K562 (cell line): ENCODE results near the gene IGFALS. TPM values are rescaled to one million over a fixed set of nuclear protein-coding genes. Genes with fewer than 3 reads are reported as not detected.

Experiments
- EGR1 ChIP-seq: fragments of 450-650 bp; conservative IDR thresholded peaks from 2 replicates; pipeline ENCODE4 v1.6.1; 2017; ENCODE audit warnings: mild to moderate bottlenecking
- FOXK2 ChIP-seq, 2 experiments: fragments of 450-650 bp; IDR thresholded peaks in 1 of 2; conservative IDR thresholded peaks in 1 of 2; 2 replicates each; pipeline ENCODE4 v1.6.1; 2016; ENCODE audit warnings: low read depth in 2 of 2, mild to moderate bottlenecking in 1 of 2
- FOXP1 ChIP-seq: sonication (generic); formaldehyde crosslinking; IDR thresholded peaks from 2 replicates; pipeline ENCODE4 v1.8.0; 2022; ENCODE audit warnings: mild to moderate bottlenecking, missing genetic modification reagents
- FUS ChIP-seq: fragments of 200-400 bp; formaldehyde crosslinking; optimal IDR thresholded peaks from 2 replicates; pipeline ENCODE3; 2017; ENCODE audit warnings: low read depth, low read length
- HMG20A ChIP-seq: fragments of 450-650 bp; formaldehyde crosslinking; conservative IDR thresholded peaks from 2 replicates; pipeline ENCODE4 v1.4.0; 2020; ENCODE audit warnings: mild to moderate bottlenecking, mixed read lengths
- ILF3 ChIP-seq: fragments of 450-650 bp; IDR thresholded peaks from 2 replicates; pipeline ENCODE4 v1.6.1; 2018; ENCODE audit warnings: antibody characterized with exemption, mild to moderate bottlenecking, moderate library complexity, borderline replicate concordance
- KDM4B ChIP-seq, 2 experiments: fragments of 450-650 bp in 1 of 2; sonication (generic) in 1 of 2; IDR thresholded peaks; 2 replicates each; pipeline ENCODE4 v1.6.1; 2016 to 2017; ENCODE audit warnings: borderline replicate concordance in 2 of 2, antibody characterized with exemption in 1 of 2, low read depth in 1 of 2, mild to moderate bottlenecking in 1 of 2
- MCM3 ChIP-seq: fragments of 450-650 bp; IDR thresholded peaks from 2 replicates; pipeline ENCODE4 v1.6.1; 2016
- MECOM ChIP-seq: fragments of 250-450 bp; sonication (Bioruptor Pico); IDR thresholded peaks from 2 replicates; pipeline ENCODE4 v1.8.0; 2022; ENCODE audit warnings: inconsistent platforms
- MTF1 ChIP-seq: fragments of 250-450 bp; sonication (Bioruptor Pico); IDR thresholded peaks from 2 replicates; pipeline ENCODE4 v1.9.0; 2021; ENCODE audit warnings: moderate library complexity, mild to moderate bottlenecking, inconsistent platforms, borderline replicate concordance
- NR2F6 ChIP-seq: fragments of 450-650 bp; formaldehyde crosslinking; IDR thresholded peaks from 2 replicates; pipeline ENCODE4 v1.4.0; 2020; ENCODE audit warnings: mild to moderate bottlenecking
- NUFIP1 ChIP-seq: fragments of 450-650 bp; IDR thresholded peaks from 2 replicates; pipeline ENCODE4 v1.6.1; 2018; ENCODE audit not compliant: partially characterized antibody
- PML ChIP-seq: IDR thresholded peaks from 2 replicates; pipeline ENCODE4 v1.6.1; 2012; ENCODE audit warnings: low read length, inconsistent platforms
- RCOR1 ChIP-seq, 2 experiments: IDR thresholded peaks; 2 replicates each; pipeline ENCODE4 v1.6.1; 2012; ENCODE audit warnings: low read depth in 2 of 2, low read length in 2 of 2, borderline replicate concordance in 1 of 2, improper control_type of control experiment in 1 of 2
- SP2 ChIP-seq: IDR thresholded peaks from 2 replicates; pipeline ENCODE4 v1.6.1; 2011; ENCODE audit warnings: mild to moderate bottlenecking, low read depth, low read length, moderate library complexity; ENCODE audit not compliant: poor library complexity, severe bottlenecking; ENCODE audit errors: extremely low read depth
- SREBF1 ChIP-seq: fragments of 150-350 bp; IDR thresholded peaks from 2 replicates; pipeline ENCODE4 v1.6.1; 2014; ENCODE audit warnings: antibody characterized with exemption, low read depth, low read length, borderline replicate concordance
- TSC22D4 ChIP-seq: fragments of 450-650 bp; IDR thresholded peaks from 2 replicates; pipeline ENCODE4 v1.6.1; 2016; ENCODE audit warnings: missing genetic modification characterization, missing biosample characterization, control low read depth
- ZKSCAN3 ChIP-seq: fragments of 250-450 bp; sonication (Bioruptor Pico); IDR thresholded peaks from 2 replicates; pipeline ENCODE4 v1.4.0; 2020
- ZNF197 ChIP-seq: fragments of 200-800 bp; sonication (Bioruptor generic); IDR thresholded peaks from 2 replicates; pipeline ENCODE4 v1.6.1; 2016; ENCODE audit warnings: low read depth, missing genetic modification characterization, missing compliant biosample characterization
- ZNF217 ChIP-seq: sonication (generic); formaldehyde crosslinking; IDR thresholded peaks from 2 replicates; pipeline ENCODE4 v1.8.0; 2022; ENCODE audit warnings: mild to moderate bottlenecking, missing genetic modification reagents
- polyA plus RNA-seq, 8 experiments: library from polyadenylated mRNA; depleted of rRNA in 4 of 8; stranded (reverse) in 5 of 8; unstranded in 3 of 8; fragments of >200 nt; fragmentation: Nextera tagmentation in 2 of 8; fragmentation: Illumina TruSeq in 1 of 8; extraction: Ambion mirVana in 2 of 8; extraction: Trizol in 1 of 8; gene quantifications; 2 replicates each; pipeline versions ENCODE4 v1.2.1 to v1.2.3, GENCODE V29; 2011 to 2014; ENCODE audit warnings: inconsistent platforms in 1 of 8, missing spikeins in 1 of 8
- total RNA-seq, 7 experiments: library from RNA; depleted of rRNA in 6 of 7; stranded (reverse); fragments of >200 nt in 6 of 7; fragmentation: Illumina TruSeq in 2 of 7; extraction: Trizol in 2 of 7; gene quantifications; 2 replicates each; pipeline versions ENCODE4 v1.2.1 to v1.2.3, GENCODE V29; 2011 to 2021; ENCODE audit warnings: low replicate concordance in 1 of 7
- TF ChIP-seq, protein P1 (sequence below): fragments of 250-450 bp; sonication (Bioruptor Pico); IDR thresholded peaks from 2 replicates; pipeline ENCODE4 v1.4.0; 2020; ENCODE audit warnings: mild to moderate bottlenecking, moderate library complexity
- TF ChIP-seq, protein P2 (sequence below): fragments of 250-450 bp; sonication (Bioruptor Pico); IDR thresholded peaks from 2 replicates; pipeline ENCODE4 v1.4.0; 2020; ENCODE audit warnings: mild to moderate bottlenecking

IGFALS gene
- total and polyA plus RNA-seq, 9 of the 15 experiments (the other 6 are each of a cell fraction or from before 2014, with no cell fraction given): not detected

DNA sequence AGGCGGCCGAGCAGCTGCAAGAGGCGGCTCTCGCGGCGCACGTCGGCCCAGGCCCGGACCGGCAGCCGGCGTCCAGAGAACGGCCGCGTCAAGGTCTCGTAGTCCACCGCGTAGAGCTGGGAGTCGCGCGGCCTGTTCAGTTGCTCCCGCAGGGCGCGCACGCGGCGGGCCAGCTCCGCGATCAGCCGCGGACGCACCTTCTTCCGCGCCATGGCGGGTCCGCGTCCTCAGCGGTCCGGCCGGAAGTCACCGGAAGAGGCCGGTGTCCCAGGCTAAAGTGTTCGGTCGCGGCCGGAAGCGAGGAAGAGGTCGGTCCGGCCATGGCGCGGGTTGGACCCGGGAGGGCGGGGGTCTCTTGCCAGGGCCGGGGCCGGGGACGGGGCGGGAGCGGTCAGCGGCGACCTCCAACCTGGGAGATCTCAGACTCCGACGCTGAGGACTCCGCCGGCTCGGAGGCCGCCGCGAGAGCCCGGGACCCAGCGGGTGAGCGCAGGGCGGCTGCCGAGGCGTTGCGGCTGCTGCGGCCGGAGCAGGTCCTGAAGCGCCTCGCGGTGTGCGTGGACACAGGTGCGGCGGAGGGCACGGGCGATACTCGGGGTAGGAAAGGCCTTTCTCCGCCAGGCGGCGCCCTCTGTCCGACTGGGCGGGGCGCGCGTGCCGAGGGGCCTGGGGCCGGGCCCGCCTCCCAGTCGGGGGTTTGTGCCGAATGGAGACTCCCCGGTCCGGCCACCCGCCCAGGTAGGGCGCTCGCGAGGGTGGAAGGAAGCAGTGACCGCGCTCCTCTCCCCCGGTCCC is 20.4 kb downstream of the IGFALS start, which contains the start of gene MRPS34 (continued):
- 0 out of 2 replicates have a peak, but pooled peaks have one; percentile 41 for TF ChIP-seq FOXP1
- TF ChIP-seq SP2: no peak
- no peak for TF ChIP-seq MCM3
- TF ChIP-seq NR2F6 (CRISPR knock-in tag): peak; percentile 9; the same call in 1 of the 2 replicates
- TF ChIP-seq, protein P1, sequence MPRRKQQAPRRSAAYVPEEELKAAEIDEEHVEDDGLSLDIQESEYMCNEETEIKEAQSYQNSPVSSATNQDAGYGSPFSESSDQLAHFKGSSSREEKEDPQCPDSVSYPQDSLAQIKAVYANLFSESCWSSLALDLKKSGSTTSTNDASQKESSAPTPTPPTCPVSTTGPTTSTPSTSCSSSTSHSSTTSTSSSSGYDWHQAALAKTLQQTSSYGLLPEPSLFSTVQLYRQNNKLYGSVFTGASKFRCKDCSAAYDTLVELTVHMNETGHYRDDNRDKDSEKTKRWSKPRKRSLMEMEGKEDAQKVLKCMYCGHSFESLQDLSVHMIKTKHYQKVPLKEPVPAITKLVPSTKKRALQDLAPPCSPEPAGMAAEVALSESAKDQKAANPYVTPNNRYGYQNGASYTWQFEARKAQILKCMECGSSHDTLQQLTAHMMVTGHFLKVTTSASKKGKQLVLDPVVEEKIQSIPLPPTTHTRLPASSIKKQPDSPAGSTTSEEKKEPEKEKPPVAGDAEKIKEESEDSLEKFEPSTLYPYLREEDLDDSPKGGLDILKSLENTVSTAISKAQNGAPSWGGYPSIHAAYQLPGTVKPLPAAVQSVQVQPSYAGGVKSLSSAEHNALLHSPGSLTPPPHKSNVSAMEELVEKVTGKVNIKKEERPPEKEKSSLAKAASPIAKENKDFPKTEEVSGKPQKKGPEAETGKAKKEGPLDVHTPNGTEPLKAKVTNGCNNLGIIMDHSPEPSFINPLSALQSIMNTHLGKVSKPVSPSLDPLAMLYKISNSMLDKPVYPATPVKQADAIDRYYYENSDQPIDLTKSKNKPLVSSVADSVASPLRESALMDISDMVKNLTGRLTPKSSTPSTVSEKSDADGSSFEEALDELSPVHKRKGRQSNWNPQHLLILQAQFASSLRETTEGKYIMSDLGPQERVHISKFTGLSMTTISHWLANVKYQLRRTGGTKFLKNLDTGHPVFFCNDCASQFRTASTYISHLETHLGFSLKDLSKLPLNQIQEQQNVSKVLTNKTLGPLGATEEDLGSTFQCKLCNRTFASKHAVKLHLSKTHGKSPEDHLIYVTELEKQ (CRISPR knock-in tag): no peak; the same call in 1 of the 2 replicates
- no peak for TF ChIP-seq ZNF197 (CRISPR knock-in tag)
- TF ChIP-seq ILF3: no peak; the same call in 1 of the 2 replicates
- no peak for TF ChIP-seq EGR1
- TF ChIP-seq NUFIP1: no peak
- TF ChIP-seq HMG20A: no peak
- no peak for TF ChIP-seq RCOR1 (IDR thresholded peaks at IDR 0.05; ENCODE audit: borderline replicate concordance in 1 of 2, low read depth in 2 of 2, low read length in 2 of 2)
- TF ChIP-seq KDM4B (IDR thresholded peaks at IDR 0.05; ENCODE audit: borderline replicate concordance in 2 of 2, low read depth in 1 of 2): peak in 1 of 2 experiments; percentile 94; a peak in 2 of 4 replicates
- TF ChIP-seq FOXK2 (conservative IDR thresholded peaks at IDR 0.05 in 1 of 2, IDR thresholded peaks at IDR 0.05 in 1 of 2; ENCODE audit: low read depth in 2 of 2): no peak
- TF ChIP-seq ZKSCAN3 (CRISPR knock-in tag): no peak
- no peak for TF ChIP-seq TSC22D4
- peak; percentile 81 for TF ChIP-seq FUS
- TF ChIP-seq MECOM: no peak
- no peak for TF ChIP-seq MTF1 (CRISPR knock-in tag)
- TF ChIP-seq, protein P2, sequence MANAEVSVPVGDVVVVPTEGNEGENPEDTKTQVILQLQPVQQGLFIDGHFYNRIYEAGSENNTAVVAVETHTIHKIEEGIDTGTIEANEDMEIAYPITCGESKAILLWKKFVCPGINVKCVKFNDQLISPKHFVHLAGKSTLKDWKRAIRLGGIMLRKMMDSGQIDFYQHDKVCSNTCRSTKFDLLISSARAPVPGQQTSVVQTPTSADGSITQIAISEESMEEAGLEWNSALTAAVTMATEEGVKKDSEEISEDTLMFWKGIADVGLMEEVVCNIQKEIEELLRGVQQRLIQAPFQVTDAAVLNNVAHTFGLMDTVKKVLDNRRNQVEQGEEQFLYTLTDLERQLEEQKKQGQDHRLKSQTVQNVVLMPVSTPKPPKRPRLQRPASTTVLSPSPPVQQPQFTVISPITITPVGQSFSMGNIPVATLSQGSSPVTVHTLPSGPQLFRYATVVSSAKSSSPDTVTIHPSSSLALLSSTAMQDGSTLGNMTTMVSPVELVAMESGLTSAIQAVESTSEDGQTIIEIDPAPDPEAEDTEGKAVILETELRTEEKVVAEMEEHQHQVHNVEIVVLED (CRISPR knock-in tag): peak; percentile 56; the same call in 1 of the 2 replicates
- no peak for TF ChIP-seq ZNF217
- peak; percentile 76 for TF ChIP-seq PML
- TF ChIP-seq SREBF1: no peak
